NB4 (cell line): ENCODE data around the gene COL7A1.
"Not testable (repeated sequence)": the region's sequence is repeated elsewhere in the genome, so short reads cannot be mapped to it uniquely, and the experiment has no call there.

Experiments used
- DNase-seq: peaks from one replicate; pipeline ENCODE4 v3.0.0; 2010; ENCODE audit warnings: low read depth
- H3K4me3 ChIP-seq: one replicate; pipeline ENCODE4 v1.5.1; 2011; ENCODE audit warnings: mild to moderate bottlenecking, low read depth, low read length, moderate library complexity
- MYC ChIP-seq: IDR thresholded peaks from 2 replicates; pipeline ENCODE4 v1.6.1; 2011; ENCODE audit warnings: low read depth, low read length
- POLR2A ChIP-seq: IDR thresholded peaks from 2 replicates; pipeline ENCODE4 v1.6.1; 2011; ENCODE audit warnings: mild to moderate bottlenecking; ENCODE audit not compliant: insufficient read length; ENCODE audit errors: extremely low read depth
- TF ChIP-seq, protein P1 (sequence below): IDR thresholded peaks from one replicate; pipeline ENCODE4 v1.5.1; 2012; ENCODE audit warnings: low read depth, low read length
- TF ChIP-seq, protein P2 (sequence below): IDR thresholded peaks from 2 replicates; pipeline ENCODE4 v1.6.1; 2011; ENCODE audit warnings: low read depth, low read length

The COL7A1 gene

DNA sequence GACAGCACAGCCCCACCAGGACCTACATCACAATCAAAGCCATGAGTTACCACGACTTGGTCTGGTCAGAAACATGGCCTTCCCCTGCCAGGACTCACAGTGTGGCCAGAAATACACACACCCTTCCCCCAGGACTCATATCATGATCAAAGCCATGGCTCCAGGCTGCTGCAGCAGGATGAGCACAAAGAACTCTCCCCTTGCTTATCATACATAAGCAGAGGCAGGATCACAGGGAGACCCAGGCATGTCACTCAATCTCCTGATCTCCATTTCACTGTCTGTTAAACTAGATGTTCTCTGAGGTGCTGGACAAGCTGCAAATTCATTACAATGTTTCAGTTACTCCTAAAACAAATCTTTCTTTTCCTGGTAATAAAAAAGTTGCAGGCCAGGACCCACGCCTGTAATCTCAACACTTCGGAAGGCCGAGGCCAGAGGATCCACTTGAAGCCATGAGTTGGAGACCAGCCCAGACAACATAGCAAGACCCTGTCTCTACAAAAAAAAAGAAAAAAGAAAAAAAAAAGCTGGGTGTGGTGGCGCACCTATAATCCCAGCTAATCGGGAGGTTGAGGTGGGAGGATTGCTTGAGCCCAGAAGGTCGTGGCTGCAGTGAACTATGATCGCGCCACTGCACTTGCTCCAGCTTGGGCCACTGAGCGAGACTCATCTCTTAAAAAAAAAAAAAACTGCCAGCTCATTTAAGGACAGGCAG lies 39.7 kb downstream of the COL7A1 start:
- H3K4me3 ChIP-seq = peak overlapping the region; percentile 59
- TF ChIP-seq MYC (no peak), POLR2A (no peak)
- TF ChIP-seq, protein P1, sequence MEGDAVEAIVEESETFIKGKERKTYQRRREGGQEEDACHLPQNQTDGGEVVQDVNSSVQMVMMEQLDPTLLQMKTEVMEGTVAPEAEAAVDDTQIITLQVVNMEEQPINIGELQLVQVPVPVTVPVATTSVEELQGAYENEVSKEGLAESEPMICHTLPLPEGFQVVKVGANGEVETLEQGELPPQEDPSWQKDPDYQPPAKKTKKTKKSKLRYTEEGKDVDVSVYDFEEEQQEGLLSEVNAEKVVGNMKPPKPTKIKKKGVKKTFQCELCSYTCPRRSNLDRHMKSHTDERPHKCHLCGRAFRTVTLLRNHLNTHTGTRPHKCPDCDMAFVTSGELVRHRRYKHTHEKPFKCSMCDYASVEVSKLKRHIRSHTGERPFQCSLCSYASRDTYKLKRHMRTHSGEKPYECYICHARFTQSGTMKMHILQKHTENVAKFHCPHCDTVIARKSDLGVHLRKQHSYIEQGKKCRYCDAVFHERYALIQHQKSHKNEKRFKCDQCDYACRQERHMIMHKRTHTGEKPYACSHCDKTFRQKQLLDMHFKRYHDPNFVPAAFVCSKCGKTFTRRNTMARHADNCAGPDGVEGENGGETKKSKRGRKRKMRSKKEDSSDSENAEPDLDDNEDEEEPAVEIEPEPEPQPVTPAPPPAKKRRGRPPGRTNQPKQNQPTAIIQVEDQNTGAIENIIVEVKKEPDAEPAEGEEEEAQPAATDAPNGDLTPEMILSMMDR = no peak
- TF ChIP-seq, protein P2, sequence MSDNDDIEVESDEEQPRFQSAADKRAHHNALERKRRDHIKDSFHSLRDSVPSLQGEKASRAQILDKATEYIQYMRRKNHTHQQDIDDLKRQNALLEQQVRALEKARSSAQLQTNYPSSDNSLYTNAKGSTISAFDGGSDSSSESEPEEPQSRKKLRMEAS = no peak
- DNase-seq = no peak

DNA sequence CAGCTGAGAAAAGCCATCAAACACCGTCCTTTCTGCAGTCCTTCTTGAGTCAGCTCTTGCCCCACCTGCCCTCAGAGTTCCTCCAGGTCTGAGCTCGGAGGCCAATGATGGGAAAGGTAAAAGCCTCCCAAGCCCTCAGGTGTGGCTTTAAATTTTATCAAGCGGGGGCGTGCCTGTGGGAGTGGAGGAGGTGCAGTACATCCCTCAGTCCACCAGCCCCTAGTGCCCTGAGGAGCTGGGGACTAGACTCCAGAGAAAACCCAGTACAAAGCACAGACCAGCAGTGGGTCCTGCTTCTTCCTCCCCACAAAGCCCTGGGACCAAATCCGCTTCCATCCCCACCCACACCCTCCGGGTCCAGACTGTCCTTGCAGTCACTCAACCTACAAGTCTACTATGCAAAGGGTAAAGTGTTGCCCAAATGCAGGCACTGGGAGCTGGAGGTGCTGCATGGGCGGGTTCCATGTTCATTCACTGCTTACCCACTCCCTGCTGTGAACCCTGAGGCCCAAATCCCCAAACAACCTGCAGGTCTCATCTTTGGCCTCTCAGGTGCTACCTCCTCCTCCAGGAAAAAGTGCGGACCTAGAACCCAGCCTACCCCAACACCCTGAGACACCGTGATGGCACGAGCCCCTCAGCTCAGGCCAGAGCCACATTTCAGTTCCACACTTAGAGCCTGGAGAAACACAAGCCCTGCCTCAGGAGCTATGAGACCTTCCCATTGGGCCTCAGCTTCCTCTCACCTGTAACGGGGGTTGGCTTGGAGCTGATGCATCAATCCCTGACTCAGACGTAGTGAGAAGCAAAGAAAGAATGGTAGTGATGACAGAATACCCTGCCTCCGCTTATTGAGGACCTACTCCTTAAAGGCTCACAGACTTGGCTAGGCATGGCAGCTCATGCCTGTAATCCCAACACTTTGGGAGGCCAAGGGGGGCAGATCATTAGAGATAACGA lies 41.0 kb downstream of the COL7A1 start:
- no peak overlapping the region for H3K4me3 ChIP-seq
- DNase-seq = no peak

DNA sequence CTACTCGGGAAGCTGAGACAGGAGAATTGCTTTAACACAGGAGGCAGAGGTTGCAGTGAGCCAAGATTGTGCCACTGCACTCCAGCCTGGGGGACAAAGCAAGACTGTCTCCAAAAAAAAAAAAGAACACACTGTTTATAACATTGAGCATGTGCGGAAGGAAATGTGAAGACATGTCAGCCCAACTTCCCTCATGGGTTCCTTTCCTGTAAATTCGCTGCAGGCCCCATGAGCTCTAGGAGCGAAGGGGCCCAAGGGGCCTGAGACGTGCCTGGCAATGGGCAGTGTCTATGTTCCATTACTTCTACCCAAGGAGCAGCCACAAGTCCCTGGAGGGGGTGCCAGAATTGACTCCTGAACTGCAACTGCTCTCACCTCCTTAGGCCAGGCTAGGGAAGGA lies 41.8 kb downstream of the COL7A1 start:
- DNase-seq = no peak
- TF ChIP-seq, protein P2 = no peak
- TF ChIP-seq, protein P1 = no peak
- TF ChIP-seq MYC (no peak), POLR2A (no peak)

More for the DNA sequence above, 41.0 kb downstream of the COL7A1 start:
- TF ChIP-seq POLR2A (no peak), MYC (no peak)
- TF ChIP-seq, protein P2 = no peak
- TF ChIP-seq, protein P1 = no peak

DNA sequence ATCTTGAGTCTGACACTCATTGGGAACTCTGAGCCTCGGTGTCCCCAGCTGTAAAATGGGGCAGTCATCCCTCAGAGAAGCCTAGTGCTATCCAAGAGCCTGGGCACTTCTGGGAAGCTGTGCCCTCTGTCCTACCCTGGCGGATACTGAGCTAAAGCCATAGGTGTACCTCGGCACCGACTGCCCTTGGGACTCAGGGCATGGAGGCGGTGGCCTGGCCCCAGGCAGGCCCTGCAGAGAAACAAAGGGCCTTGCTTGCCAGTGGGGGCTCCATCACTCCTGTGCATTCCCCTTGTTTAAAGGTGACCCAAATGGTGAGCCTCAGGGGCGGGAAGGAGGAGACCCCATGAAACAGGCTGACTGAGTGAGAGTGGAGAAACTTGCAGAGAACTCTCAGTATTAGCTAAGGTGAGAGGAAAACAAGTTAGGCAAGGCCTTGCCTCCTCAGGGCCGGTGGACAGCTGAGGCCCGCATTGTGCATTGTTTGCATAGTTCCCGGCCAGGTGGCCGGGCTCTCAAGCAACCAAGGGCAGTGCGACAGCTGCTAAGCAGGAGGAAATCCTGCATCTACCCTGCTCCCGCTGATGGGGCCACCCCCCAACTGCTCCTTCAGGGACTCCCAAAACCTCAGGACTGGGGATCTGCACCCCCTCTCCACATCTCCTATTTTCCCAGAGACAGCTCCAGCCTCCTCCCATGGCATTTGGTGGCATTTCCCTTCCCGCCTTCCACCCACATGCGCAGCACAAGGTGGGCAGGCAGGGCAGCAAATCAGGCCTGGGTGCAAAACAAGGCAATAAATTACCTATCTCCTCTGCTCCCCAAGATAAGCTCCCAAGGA lies 42.8 kb downstream of the COL7A1 start:
- H3K4me3 ChIP-seq = no peak overlapping the region
- no peak for DNase-seq
- TF ChIP-seq, protein P2 = no peak
- TF ChIP-seq, protein P1 = no peak
- TF ChIP-seq POLR2A (no peak), MYC (no peak)

More for the DNA sequence above, 41.8 kb downstream of the COL7A1 start:
- H3K4me3 ChIP-seq = no peak overlapping the region

DNA sequence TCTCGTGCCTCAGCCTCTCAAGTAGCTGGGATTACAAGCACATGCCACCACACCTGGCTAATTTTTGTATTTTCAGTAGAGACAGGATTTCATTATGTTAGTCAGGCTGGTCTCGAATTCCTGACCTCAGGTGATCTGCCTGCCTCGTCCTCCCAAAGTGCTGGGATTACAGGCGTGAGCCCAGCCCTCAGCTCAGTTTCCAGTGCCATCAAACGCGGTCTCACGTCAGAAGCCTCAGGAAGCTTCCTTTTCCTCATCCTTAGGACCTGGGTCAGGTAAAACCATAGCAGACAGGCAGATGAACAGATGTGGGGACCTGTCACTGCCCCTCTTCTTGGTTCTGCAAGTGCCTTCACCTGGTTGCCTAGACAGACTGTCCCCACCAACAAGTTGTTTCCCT lies 43.5 kb downstream of the COL7A1 start:
- DNase-seq, H3K4me3 ChIP-seq: not testable (repeated sequence)
